MM.1S (cell line): Measurements from ENCODE around the gene SULT1C3.

Experiments
- EZH2phosphoT487 ChIP-seq: fragments of 300-600 bp; sonication (generic); IDR thresholded peaks from 2 replicates; pipeline ENCODE4 v1.6.1; 2018; ENCODE audit warnings: antibody characterized with exemption, low read length
- TF ChIP-seq, protein P1 (sequence below): fragments of 300-600 bp; sonication (generic); IDR thresholded peaks from 2 replicates; pipeline ENCODE4 v1.5.1; 2016; ENCODE audit warnings: antibody characterized with exemption, low read length, mixed read lengths

DNA sequence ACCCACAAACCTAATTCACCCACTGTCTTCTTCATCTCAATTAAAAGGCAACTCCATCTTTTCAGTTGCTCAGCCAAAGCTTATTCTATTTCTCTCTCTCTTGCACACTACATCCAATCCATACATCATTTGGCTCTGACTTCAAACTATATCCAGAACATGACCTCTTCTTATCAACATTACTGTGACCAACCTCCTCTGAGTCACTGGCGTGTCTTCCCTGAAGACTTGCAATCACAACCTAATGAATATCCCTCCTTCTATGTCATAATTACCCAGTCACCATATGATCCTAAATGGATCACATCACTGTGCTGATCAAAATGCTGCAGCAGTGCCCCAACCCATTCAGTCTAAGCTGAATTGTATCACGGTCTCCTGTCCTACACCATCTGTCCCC is 22.6 kb upstream of the SULT1C3 start:
- TF ChIP-seq, protein P1, sequence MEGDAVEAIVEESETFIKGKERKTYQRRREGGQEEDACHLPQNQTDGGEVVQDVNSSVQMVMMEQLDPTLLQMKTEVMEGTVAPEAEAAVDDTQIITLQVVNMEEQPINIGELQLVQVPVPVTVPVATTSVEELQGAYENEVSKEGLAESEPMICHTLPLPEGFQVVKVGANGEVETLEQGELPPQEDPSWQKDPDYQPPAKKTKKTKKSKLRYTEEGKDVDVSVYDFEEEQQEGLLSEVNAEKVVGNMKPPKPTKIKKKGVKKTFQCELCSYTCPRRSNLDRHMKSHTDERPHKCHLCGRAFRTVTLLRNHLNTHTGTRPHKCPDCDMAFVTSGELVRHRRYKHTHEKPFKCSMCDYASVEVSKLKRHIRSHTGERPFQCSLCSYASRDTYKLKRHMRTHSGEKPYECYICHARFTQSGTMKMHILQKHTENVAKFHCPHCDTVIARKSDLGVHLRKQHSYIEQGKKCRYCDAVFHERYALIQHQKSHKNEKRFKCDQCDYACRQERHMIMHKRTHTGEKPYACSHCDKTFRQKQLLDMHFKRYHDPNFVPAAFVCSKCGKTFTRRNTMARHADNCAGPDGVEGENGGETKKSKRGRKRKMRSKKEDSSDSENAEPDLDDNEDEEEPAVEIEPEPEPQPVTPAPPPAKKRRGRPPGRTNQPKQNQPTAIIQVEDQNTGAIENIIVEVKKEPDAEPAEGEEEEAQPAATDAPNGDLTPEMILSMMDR: no peak
- TF ChIP-seq EZH2phosphoT487: no peak
